HEK293T (cell line): Measurements from ENCODE around the gene RNF113B.

ENCODE experiments used
- CTBP1 ChIP-seq: fragments of 450-650 bp; IDR thresholded peaks from 2 replicates; pipeline ENCODE4 v1.6.1; 2016; ENCODE audit warnings: borderline replicate concordance
- ELF4 ChIP-seq: fragments of 450-650 bp; IDR thresholded peaks from 2 replicates; pipeline ENCODE4 v1.6.1; 2017; ENCODE audit warnings: antibody characterized with exemption
- FOXA1 ChIP-seq: fragments of 450-650 bp; IDR thresholded peaks from 2 replicates; pipeline ENCODE4 v1.6.1; 2016; ENCODE audit warnings: mild to moderate bottlenecking
- HDGF ChIP-seq: fragments of 450-650 bp; IDR thresholded peaks from 2 replicates; pipeline ENCODE4 v1.6.1; 2017; ENCODE audit warnings: antibody characterized with exemption, borderline replicate concordance
- LEF1 ChIP-seq: fragments of 450-650 bp; IDR thresholded peaks from 2 replicates; pipeline ENCODE4 v1.6.1; 2017; ENCODE audit warnings: mild to moderate bottlenecking, borderline replicate concordance
- PKNOX1 ChIP-seq: fragments of 450-650 bp; IDR thresholded peaks from 2 replicates; pipeline ENCODE4 v1.6.1; 2016
- SP1 ChIP-seq: fragments of 450-650 bp; IDR thresholded peaks from 2 replicates; pipeline ENCODE4 v1.6.1; 2017
- SUZ12 ChIP-seq: fragments of 450-650 bp; IDR thresholded peaks from 2 replicates; pipeline ENCODE4 v1.6.1; 2016; ENCODE audit warnings: mild to moderate bottlenecking
- TARDBP ChIP-seq: fragments of 450-650 bp; IDR thresholded peaks from 2 replicates; pipeline ENCODE4 v1.6.1; 2016
- ZNF384 ChIP-seq: fragments of 450-650 bp; IDR thresholded peaks from 2 replicates; pipeline ENCODE4 v1.6.1; 2016

GRCh38 chr13:98189841-98190505 lies 12.9 kb upstream of the RNF113B start:
- no peak for TF ChIP-seq FOXA1
- no peak for TF ChIP-seq SP1
- no peak for TF ChIP-seq SUZ12
- TF ChIP-seq ELF4: no peak
- no peak for TF ChIP-seq PKNOX1
- no peak for TF ChIP-seq CTBP1
- TF ChIP-seq TARDBP: no peak
- no peak for TF ChIP-seq LEF1
- TF ChIP-seq ZNF384: no peak
- TF ChIP-seq HDGF: no peak
